ENCODE measurements around the gene DPT. TPM values are rescaled to one million over a fixed set of nuclear protein-coding genes. Genes with fewer than 3 reads are reported as not detected.

Gene DPT
- total and polyA plus RNA-seq, 2 donors from 2014 or later = 2.6 to 4.8 TPM

DNA sequence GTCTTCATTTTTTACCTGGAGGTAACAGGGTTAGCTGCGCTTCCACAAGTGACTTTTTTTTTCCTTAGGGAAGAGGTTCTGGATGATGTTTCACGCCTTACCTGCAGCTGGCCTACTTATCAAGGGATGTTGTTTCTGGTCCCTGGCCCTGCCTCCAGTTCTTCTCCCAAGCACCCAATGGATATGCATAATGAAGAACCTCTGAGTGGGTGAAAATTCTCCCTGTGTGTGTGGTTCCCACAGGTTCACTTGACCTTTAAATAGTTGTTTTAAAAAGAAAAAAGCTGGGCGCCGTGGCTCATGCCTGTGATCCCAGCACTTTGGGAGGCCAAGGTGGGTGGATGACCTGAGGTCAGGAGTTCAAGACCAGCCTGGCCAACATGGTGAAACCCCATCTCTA, 31.8 kb upstream of the DPT start:
- Histone ChIP-seq H3K9me3 (ENCODE audit: control insufficient read depth in 2 of 3, insufficient read depth in 1 of 3, low read length in 3 of 3) (no peaks in the 10 kb centered on the region), H3K36me3 (ENCODE audit: control insufficient read depth in 2 of 3, insufficient read depth in 3 of 3, low read length in 3 of 3) (no peaks in the 10 kb centered on the region), H3K9ac (ENCODE audit: low read length in 3 of 3) (no peak overlapping the region), H3K4me1 (ENCODE audit: control insufficient read depth in 2 of 3, insufficient read depth in 2 of 3, low read depth in 1 of 3, low read length in 3 of 3) (peaks cover 2 to 9% (median 7%) of the 10 kb centered on the region in 3 donors), H3K27ac (ENCODE audit: low read depth in 2 of 2, low read length in 2 of 2) (no peak overlapping the region), H3K27me3 (ENCODE audit: control insufficient read depth, insufficient read depth, low read length) (no peaks in the 10 kb centered on the region), H3K4me3 (ENCODE audit: low read length in 3 of 3) (no peak overlapping the region)
- TF ChIP-seq CTCF (IDR thresholded peaks at IDR 0.05; ENCODE audit: borderline replicate concordance, extremely low read depth, insufficient read depth) = no peak
- FAIRE-seq = no peak
- intact Hi-C loops (cut with DNase I) = no loop called here
- no peak for DNase-seq

DNA sequence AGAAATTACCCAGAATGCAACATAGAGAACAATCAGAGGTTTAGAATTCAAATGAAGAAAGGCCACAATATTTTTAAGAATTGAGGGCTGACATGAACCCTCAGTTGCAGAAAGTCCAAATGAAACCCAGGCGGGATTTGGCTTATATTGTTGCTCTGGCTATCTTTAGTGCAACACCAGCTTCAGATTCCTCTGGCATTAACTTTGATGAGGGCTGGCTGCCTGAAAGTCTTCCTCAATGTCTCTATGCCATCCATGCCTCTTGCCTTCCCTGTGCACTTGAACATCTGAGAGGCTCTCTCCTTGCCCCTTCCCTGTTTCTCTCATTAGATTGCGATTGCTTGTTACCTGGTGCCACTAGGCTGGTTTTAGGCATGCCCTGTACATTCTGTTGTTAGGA, 31.2 kb upstream of the DPT start:
- Histone ChIP-seq H3K36me3 (ENCODE audit: control insufficient read depth in 2 of 3, insufficient read depth in 3 of 3, low read length in 3 of 3) (no peaks in the 10 kb centered on the region), H3K27me3 (ENCODE audit: control insufficient read depth, insufficient read depth, low read length) (no peaks in the 10 kb centered on the region), H3K27ac (ENCODE audit: low read depth in 2 of 2, low read length in 2 of 2) (no peak overlapping the region), H3K9ac (ENCODE audit: low read length in 3 of 3) (no peak overlapping the region), H3K9me3 (ENCODE audit: control insufficient read depth in 2 of 3, insufficient read depth in 1 of 3, low read length in 3 of 3) (no peaks in the 10 kb centered on the region), H3K4me3 (ENCODE audit: low read length in 3 of 3) (no peak overlapping the region), H3K4me1 (ENCODE audit: control insufficient read depth in 2 of 3, insufficient read depth in 2 of 3, low read depth in 1 of 3, low read length in 3 of 3) (peaks cover 2 to 9% (median 7%) of the 10 kb centered on the region in 3 donors)
- no peak for TF ChIP-seq CTCF (IDR thresholded peaks at IDR 0.05; ENCODE audit: borderline replicate concordance, extremely low read depth, insufficient read depth)
- FAIRE-seq (no peak), DNase-seq (no peak)
- intact Hi-C loops (cut with DNase I) = no loop called here

DNA sequence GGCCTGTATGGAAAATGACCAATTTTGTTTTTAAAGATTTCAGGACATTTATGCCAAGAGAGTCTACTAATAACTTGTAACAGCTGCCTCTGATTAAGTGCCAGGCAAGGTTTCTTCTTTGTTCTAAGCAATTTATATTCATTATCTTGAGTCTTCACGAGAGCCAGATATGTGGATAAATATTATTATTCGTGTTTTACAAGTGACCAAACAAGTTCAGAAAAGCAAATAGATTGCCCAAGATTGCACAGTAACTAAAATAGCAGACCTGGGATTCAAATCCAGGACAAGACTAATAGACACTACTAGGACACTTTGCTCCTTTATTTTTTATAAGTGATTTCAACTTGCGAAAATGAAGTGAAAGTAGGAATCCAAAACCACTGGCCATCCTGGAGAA, 30.1 kb upstream of the DPT start:
- Histone ChIP-seq H3K27ac (ENCODE audit: low read depth in 2 of 2, low read length in 2 of 2) (no peak overlapping the region), H3K4me1 (ENCODE audit: control insufficient read depth in 2 of 3, insufficient read depth in 2 of 3, low read depth in 1 of 3, low read length in 3 of 3) (peaks cover 2 to 17% (median 14%) of the 10 kb centered on the region in 3 donors), H3K27me3 (ENCODE audit: control insufficient read depth, insufficient read depth, low read length) (no peaks in the 10 kb centered on the region), H3K4me3 (ENCODE audit: low read length in 3 of 3) (no peak overlapping the region), H3K9ac (ENCODE audit: low read length in 3 of 3) (no peak overlapping the region), H3K36me3 (ENCODE audit: control insufficient read depth in 2 of 3, insufficient read depth in 3 of 3, low read length in 3 of 3) (no peaks in the 10 kb centered on the region), H3K9me3 (ENCODE audit: control insufficient read depth in 2 of 3, insufficient read depth in 1 of 3, low read length in 3 of 3) (no peaks in the 10 kb centered on the region)
- no peak for TF ChIP-seq CTCF (IDR thresholded peaks at IDR 0.05; ENCODE audit: borderline replicate concordance, extremely low read depth, insufficient read depth)
- DNase-seq = no peak
- intact Hi-C loops (cut with DNase I) = no loop called here
- FAIRE-seq = no peak

DNA sequence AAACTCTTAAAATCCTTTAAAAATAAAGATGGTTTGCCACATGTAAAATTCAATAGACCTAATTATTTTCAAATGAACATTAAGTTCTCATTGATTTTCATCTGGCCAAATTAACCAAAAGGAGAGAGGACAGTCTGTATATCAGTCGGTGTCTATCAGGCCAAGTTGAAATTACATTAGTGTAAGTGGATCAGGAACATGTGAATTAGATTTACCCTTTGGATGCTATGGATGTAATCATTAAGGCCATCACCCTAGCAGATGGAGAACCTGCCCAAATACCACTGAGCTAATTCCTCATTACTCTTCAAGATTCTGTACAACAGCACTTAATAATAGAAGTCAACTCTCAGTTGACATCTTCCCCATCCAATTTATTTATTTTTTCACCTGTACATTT, 29.5 kb upstream of the DPT start:
- DNase-seq (no peak), FAIRE-seq (no peak)
- no peak for TF ChIP-seq CTCF (IDR thresholded peaks at IDR 0.05; ENCODE audit: borderline replicate concordance, extremely low read depth, insufficient read depth)
- Histone ChIP-seq H3K9me3 (ENCODE audit: control insufficient read depth in 2 of 3, insufficient read depth in 1 of 3, low read length in 3 of 3) (no peaks in the 10 kb centered on the region), H3K36me3 (ENCODE audit: control insufficient read depth in 2 of 3, insufficient read depth in 3 of 3, low read length in 3 of 3) (no peaks in the 10 kb centered on the region), H3K9ac (ENCODE audit: low read length in 3 of 3) (no peak overlapping the region), H3K4me3 (ENCODE audit: low read length in 3 of 3) (no peak overlapping the region), H3K4me1 (ENCODE audit: control insufficient read depth in 2 of 3, insufficient read depth in 2 of 3, low read depth in 1 of 3, low read length in 3 of 3) (peaks cover 2 to 19% (median 14%) of the 10 kb centered on the region in 3 donors), H3K27me3 (ENCODE audit: control insufficient read depth, insufficient read depth, low read length) (no peaks in the 10 kb centered on the region), H3K27ac (ENCODE audit: low read depth in 2 of 2, low read length in 2 of 2) (no peak overlapping the region)
- intact Hi-C loops (cut with DNase I) = no loop called here

Measured in kidney (tissue), 14 donors.